OCI-LY7 (cell line): ENCODE measurements around the gene KDM6B. TPM values are rescaled to one million over a fixed set of nuclear protein-coding genes. Genes with fewer than 3 reads are reported as not detected.

ENCODE experiments used
- BruUV-seq: library from RNA; stranded (reverse); fragments of 400-500 nt; replicated peaks from 2 replicates; lab custom pipeline; 2021; lab: Mats Ljungman, UMichigan
- CTCF ChIA-PET: fragments of 300-600 bp; sonication (Branson Sonifier 250); formaldehyde crosslinking; loops from one replicate; lab custom pipeline; 2022; ENCODE audit warnings: antibody characterized with exemption; ENCODE audit not compliant: unreplicated experiment; lab: Charles Lee
- POLR2A ChIA-PET: fragments of 300-600 bp; sonication (Branson Sonifier 250); formaldehyde crosslinking; loops from one replicate; lab custom pipeline; 2022; ENCODE audit warnings: antibody characterized with exemption; lab: Charles Lee
- DNase-seq: peaks from one replicate; pipeline ENCODE4 v3.0.0-alpha.2; 2015; ENCODE audit warnings: low spot score
- H2AFZ ChIP-seq: fragments of 200-600 bp; sonication (generic), shearing (Covaris generic); 2 replicates; pipeline ENCODE4 v1.6.1; 2014; ENCODE audit warnings: mild to moderate bottlenecking, antibody characterized with exemption, low read length, moderate library complexity
- H3K27ac ChIP-seq: fragments of 200-600 bp; sonication (generic); 2 replicates; pipeline ENCODE4 v1.5.1; 2014; ENCODE audit warnings: mixed run types, low read depth, mild to moderate bottlenecking, moderate library complexity, low read length, inconsistent platforms; ENCODE audit not compliant: poor library complexity, severe bottlenecking
- H3K36me3 ChIP-seq: fragments of 200-600 bp; sonication (generic); 2 replicates; pipeline ENCODE4 v1.6.1; 2014; ENCODE audit warnings: mild to moderate bottlenecking, antibody characterized with exemption, low read length, moderate library complexity, mixed read lengths; ENCODE audit not compliant: insufficient read depth
- H3K4me1 ChIP-seq: fragments of 200-600 bp; sonication (generic); 2 replicates; pipeline ENCODE4 v1.5.1; 2014; ENCODE audit warnings: mild to moderate bottlenecking, low read length; ENCODE audit not compliant: insufficient read depth, poor library complexity, severe bottlenecking
- H3K4me2 ChIP-seq: fragments of 200-600 bp; sonication (generic); 2 replicates; pipeline ENCODE4 v1.6.1; 2014; ENCODE audit warnings: mild to moderate bottlenecking, low read length
- H3K4me3 ChIP-seq: fragments of 200-600 bp; sonication (generic); 2 replicates; pipeline ENCODE4 v1.5.1; 2014; ENCODE audit warnings: mild to moderate bottlenecking, low read depth, low read length; ENCODE audit not compliant: poor library complexity, severe bottlenecking
- H3K79me2 ChIP-seq: fragments of 200-600 bp; sonication (generic); 2 replicates; pipeline ENCODE4 v1.6.1; 2016; ENCODE audit warnings: low read depth, mild to moderate bottlenecking, low read length, moderate library complexity, mixed read lengths; ENCODE audit not compliant: insufficient read depth
- H3K9me2 ChIP-seq: fragments of 200-600 bp; sonication (generic); 2 replicates; pipeline ENCODE4 v1.6.1; 2016; ENCODE audit warnings: mild to moderate bottlenecking, low read length, mixed read lengths; ENCODE audit not compliant: insufficient read depth
- H3K9me3 ChIP-seq: fragments of 200-600 bp; sonication (generic); 2 replicates; pipeline ENCODE4 v1.6.1; 2014; ENCODE audit warnings: mild to moderate bottlenecking, mixed run types, low read length, mixed read lengths
- H4K20me1 ChIP-seq: fragments of 200-600 bp; sonication (generic); 2 replicates; pipeline ENCODE4 v1.6.1; 2014; ENCODE audit warnings: mild to moderate bottlenecking, antibody characterized with exemption, low read length, moderate library complexity, mixed read lengths; ENCODE audit not compliant: insufficient read depth
- EZH2phosphoT487 ChIP-seq: fragments of 200-600 bp; sonication (generic); IDR thresholded peaks from 2 replicates; pipeline ENCODE4 v1.6.1; 2018; ENCODE audit warnings: low read depth, borderline replicate concordance, mild to moderate bottlenecking, mixed run types, antibody characterized with exemption, low read length, moderate library complexity, mixed read lengths
- intact Hi-C: fragments of 100-400 bp; cut with micrococcal nuclease; formaldehyde crosslinking; loops from one replicate; pipeline ENCODE4 v1.10.0; 2022; ENCODE audit not compliant: unreplicated experiment
- total RNA-seq, 2 experiments: library from RNA; depleted of rRNA in 1 of 2; stranded (reverse); fragments of >200 nt in 1 of 2; shearing (Covaris generic) in 1 of 2; gene quantifications; 2 replicates each; pipeline ENCODE4 v1.2.3, GENCODE V29; 2014 to 2022
- TF ChIP-seq, protein P1 (sequence below): fragments of 200-600 bp; sonication (generic); conservative IDR thresholded peaks from 2 replicates; pipeline ENCODE4 v1.5.1; 2014; ENCODE audit warnings: mild to moderate bottlenecking, antibody characterized with exemption, low read length, moderate library complexity, mixed read lengths

KDM6B gene
- total RNA-seq, 2 experiments from 2014 or later = 10.0 to 62.9 TPM

DNA sequence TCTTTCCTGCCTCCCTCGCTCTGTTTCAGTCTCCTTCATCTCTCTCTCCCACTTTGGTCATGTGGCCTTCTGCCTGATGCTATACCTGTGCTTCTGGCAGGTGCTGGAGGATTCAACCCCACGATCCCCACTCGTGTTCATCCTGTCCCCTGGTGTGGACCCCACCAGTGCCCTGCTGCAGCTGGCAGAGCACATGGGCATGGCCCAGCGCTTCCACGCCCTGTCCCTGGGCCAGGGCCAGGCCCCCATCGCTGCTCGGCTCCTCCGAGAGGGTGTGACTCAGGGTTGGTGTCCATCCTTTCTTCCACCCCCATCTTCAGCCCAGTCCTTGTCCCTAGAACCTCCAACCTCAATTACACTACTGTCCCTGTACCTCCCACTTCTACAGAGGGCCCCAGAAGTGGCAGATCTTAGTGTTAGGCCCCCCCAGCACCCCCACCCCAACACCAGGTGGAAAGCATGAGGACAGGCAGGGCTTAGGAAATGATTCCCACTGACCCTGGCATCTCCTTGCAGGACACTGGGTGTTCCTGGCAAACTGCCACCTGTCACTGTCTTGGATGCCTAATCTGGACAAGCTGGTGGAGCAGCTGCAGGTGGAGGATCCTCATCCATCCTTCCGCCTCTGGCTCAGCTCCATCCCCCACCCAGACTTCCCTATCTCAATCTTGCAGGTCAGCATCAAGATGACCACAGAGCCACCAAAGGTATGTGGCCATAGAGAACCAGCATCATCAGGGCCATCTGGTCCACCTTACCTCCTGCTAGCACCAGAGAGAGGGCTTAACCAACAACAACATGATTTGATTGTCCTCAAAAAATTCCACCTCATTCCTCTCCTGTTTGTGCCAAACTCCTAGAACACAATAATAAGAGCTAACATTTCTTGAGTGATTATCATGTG, 9.7 kb upstream of the KDM6B start:
- Histone ChIP-seq H3K79me2 (no peaks in the 10 kb centered on the region), H3K36me3 (no peaks in the 10 kb centered on the region), H4K20me1 (no peaks in the 10 kb centered on the region), H3K4me2 (no peak overlapping the region), H3K4me1 (no peaks in the 10 kb centered on the region), H2AFZ (no peak overlapping the region), H3K4me3 (no peak overlapping the region), H3K9me3 (no peaks in the 10 kb centered on the region), H3K9me2 (no peaks in the 10 kb centered on the region), H3K27ac (no peak overlapping the region)
- ChIA-PET POLR2A (interaction anchor here (0.6 kb wide), 1 partner anchor 93 kb away, joined by 3 read pairs; no protein-coding TSS in a partner anchor), CTCF (interaction anchor here (0.6 kb wide), 1 partner anchor 11 kb away, joined by 3 read pairs; no protein-coding TSS in a partner anchor)
- TF ChIP-seq EZH2phosphoT487 = no peak
- TF ChIP-seq, protein P1, sequence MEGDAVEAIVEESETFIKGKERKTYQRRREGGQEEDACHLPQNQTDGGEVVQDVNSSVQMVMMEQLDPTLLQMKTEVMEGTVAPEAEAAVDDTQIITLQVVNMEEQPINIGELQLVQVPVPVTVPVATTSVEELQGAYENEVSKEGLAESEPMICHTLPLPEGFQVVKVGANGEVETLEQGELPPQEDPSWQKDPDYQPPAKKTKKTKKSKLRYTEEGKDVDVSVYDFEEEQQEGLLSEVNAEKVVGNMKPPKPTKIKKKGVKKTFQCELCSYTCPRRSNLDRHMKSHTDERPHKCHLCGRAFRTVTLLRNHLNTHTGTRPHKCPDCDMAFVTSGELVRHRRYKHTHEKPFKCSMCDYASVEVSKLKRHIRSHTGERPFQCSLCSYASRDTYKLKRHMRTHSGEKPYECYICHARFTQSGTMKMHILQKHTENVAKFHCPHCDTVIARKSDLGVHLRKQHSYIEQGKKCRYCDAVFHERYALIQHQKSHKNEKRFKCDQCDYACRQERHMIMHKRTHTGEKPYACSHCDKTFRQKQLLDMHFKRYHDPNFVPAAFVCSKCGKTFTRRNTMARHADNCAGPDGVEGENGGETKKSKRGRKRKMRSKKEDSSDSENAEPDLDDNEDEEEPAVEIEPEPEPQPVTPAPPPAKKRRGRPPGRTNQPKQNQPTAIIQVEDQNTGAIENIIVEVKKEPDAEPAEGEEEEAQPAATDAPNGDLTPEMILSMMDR = no peak
- intact Hi-C loops = loop anchor here (10.0 kb wide), 1 partner anchor 221 kb away; no protein-coding TSS in a partner anchor
- no TSS peak for BruUV-seq
- no peak for DNase-seq

DNA sequence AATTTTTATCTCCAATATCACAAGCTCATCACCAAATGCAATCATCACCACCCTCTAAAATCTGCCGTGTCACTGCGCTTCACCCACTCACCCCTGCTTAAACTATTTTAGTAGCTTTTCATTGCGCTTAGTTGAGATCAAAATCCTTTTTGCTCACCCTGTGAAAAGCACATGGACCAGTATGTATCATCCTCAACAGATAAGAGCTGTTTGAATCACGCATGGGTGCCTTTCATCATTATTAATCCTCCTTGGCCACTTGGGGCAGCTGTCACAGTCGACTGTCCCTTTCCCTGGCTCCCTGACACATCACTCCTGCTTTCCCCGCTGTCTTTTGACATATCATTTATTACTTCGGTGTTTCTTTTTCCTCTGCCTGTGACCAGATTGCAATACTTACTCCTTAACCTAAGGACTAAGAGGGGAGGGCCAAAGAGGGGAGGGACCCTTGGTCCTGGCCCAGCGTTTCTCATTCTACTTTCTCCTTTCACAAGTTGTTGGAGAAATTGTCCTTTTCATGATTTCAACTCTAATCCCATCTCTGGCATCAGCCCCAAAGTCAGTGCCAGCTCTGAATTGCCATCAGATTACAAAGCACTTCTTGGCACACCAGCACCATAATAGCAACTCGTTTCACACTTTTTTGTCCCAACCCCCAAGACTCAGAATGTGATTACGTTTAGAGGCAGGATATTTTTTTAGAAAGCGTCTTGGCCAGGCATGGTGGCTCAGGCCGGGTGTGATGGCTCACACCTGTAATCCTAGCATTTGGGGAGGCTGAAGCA, 8.6 kb upstream of the KDM6B start:
- H2AFZ ChIP-seq = no peak overlapping the region
- no peaks in the 10 kb centered on the region for H3K79me2 ChIP-seq
- H3K27ac ChIP-seq = no peak overlapping the region
- H3K4me2 ChIP-seq = no peak overlapping the region
- no peaks in the 10 kb centered on the region for H3K9me3 ChIP-seq
- ChIA-PET POLR2A (interaction anchor here (0.6 to 1.3 kb wide), 2 partner anchors 32 to 94 kb away, joined by 3 read pairs; partner anchors contain the start of gene NAA38), CTCF (no interaction called here)
- H3K4me1 ChIP-seq = no peaks in the 10 kb centered on the region
- no TSS peak for BruUV-seq
- H3K36me3 ChIP-seq = no peaks in the 10 kb centered on the region
- no peak for TF ChIP-seq EZH2phosphoT487
- TF ChIP-seq, protein P1 = peak; percentile 33; the same call in 1 of the 2 replicates
- no peaks in the 10 kb centered on the region for H3K9me2 ChIP-seq
- no peak overlapping the region for H3K4me3 ChIP-seq
- DNase-seq = no peak
- H4K20me1 ChIP-seq = no peaks in the 10 kb centered on the region
- intact Hi-C loops = loop anchor here (10.0 kb wide), 1 partner anchor 219 kb away; no protein-coding TSS in a partner anchor
